Bronchial epithelial cell (primary cell): Measurements from ENCODE around the gene USB1. TPM values are rescaled to one million over a fixed set of nuclear protein-coding genes. Genes with fewer than 3 reads are reported as not detected.

ENCODE experiments used
- DNase-seq: peaks from one replicate; pipeline ENCODE4 v3.0.0-alpha.2; 2010; ENCODE audit warnings: low read depth
- FAIRE-seq: peaks from 2 replicates; lab custom pipeline; 2011; peaks lifted over from hg19 to GRCh38; lab: Jason Lieb, UNC
- H3K27me3 ChIP-seq: 2 replicates; pipeline ENCODE4 v1.5.1; 2011; ENCODE audit warnings: low read length; ENCODE audit not compliant: control insufficient read depth, insufficient read depth
- H3K36me3 ChIP-seq: 2 replicates; pipeline ENCODE4 v1.5.1; 2011; ENCODE audit warnings: low read length; ENCODE audit not compliant: control insufficient read depth, insufficient read depth
- H3K4me3 ChIP-seq: 2 replicates; pipeline ENCODE4 v1.5.1; 2011; ENCODE audit warnings: mild to moderate bottlenecking, low read depth, low read length, control low read depth
- CTCF ChIP-seq: IDR thresholded peaks from 2 replicates; pipeline ENCODE4 v1.5.1; 2011; ENCODE audit warnings: mild to moderate bottlenecking, moderate library complexity, low read length, control low read depth, inconsistent platforms; ENCODE audit not compliant: insufficient read depth, severe bottlenecking
- total RNA-seq: library from RNA; depleted of rRNA; stranded (reverse); fragments of >200 nt; gene quantifications from 2 replicates; pipeline ENCODE4 v1.2.1, GENCODE V29; 2014

The USB1 gene
- total RNA-seq, 1 donor from 2014 or later = 29.5 TPM

GRCh38 chr16:58040945-58041627 lies 39.9 kb downstream of the USB1 start:
- H3K4me3 ChIP-seq = no peak overlapping the region
- no peaks in the 10 kb centered on the region for H3K36me3 ChIP-seq
- H3K27me3 ChIP-seq = no peaks in the 10 kb centered on the region
- FAIRE-seq (no peak), DNase-seq (no peak)
- TF ChIP-seq CTCF = no peak

GRCh38 chr16:58041628-58041955 lies 40.4 kb downstream of the USB1 start:
- Histone ChIP-seq H3K27me3 (no peaks in the 10 kb centered on the region), H3K36me3 (no peaks in the 10 kb centered on the region), H3K4me3 (no peak overlapping the region)
- DNase-seq (no peak), FAIRE-seq (no peak)
- TF ChIP-seq CTCF = no peak

DNA sequence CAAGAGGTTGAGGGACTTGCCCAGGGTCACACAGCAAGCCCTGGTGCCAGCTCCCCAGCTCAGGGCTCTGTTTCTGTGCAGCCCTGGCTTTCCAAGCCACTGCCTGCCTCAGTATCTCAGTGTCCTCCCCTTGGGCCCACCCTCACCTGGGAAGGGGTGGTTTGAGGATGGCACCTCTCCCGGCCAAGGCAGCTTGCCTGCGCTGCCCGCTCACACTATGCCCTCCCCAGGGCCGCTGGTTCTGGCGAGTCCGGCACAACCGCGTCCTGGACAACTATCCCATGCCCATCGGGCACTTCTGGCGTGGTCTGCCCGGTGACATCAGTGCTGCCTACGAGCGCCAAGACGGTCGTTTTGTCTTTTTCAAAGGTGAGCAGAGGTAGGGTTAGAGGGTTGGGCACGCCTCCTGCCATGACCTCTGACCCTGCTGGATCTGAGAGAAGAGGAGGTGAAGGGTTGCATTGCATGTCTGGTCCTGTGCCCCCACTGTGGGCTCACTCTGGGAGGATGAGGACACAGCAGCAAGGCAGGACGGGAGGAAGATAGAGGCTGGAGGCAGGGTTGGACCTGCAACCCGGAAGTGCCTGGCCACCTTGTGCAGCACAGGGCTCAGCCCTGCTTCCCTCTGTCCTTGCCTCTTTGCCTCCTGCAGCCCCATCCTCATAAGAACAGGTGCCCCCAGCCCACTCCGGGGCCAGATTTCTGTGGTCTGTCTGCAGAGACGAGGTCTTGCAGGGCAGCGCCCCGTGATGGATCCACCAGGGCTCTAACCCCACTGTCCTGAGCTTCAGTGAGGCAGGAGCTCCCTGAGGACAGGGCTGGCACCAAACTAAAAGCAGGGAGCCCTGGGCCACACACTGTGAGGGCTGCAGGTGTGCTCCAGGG lies 41.0 kb downstream of the USB1 start:
- DNase-seq (no peak), FAIRE-seq (no peak)
- H3K27me3 ChIP-seq = no peaks in the 10 kb centered on the region
- no peak overlapping the region for H3K4me3 ChIP-seq
- H3K36me3 ChIP-seq = no peaks in the 10 kb centered on the region
- TF ChIP-seq CTCF = no peak

DNA sequence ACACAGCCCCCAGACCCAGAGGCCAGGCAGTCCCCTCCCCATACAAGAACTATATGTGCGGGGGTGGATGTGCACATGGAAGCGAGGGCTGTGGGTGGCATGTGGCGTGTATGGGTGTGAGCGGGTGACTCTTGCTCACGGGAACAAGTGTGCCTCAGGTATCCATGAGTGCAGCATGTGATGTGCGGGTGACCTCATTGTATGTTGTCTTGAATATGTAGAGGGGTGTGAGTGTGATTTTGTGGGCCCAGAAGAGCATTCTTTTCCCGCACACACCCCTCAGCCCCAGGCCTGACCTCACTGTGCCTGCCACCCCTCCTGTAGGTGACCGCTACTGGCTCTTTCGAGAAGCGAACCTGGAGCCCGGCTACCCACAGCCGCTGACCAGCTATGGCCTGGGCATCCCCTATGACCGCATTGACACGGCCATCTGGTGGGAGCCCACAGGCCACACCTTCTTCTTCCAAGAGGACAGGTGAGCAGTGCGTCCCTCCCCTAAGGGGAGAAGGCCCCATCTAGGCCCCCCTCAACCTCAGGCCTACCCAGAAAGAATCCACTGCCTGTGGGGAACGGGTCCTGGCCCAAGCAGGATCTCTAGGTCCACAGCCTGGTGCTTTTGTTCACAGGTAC lies 41.8 kb downstream of the USB1 start:
- TF ChIP-seq CTCF = no peak
- no peak for FAIRE-seq
- H3K27me3 ChIP-seq = no peaks in the 10 kb centered on the region
- H3K36me3 ChIP-seq = no peaks in the 10 kb centered on the region
- no peak for DNase-seq
- no peak overlapping the region for H3K4me3 ChIP-seq

DNA sequence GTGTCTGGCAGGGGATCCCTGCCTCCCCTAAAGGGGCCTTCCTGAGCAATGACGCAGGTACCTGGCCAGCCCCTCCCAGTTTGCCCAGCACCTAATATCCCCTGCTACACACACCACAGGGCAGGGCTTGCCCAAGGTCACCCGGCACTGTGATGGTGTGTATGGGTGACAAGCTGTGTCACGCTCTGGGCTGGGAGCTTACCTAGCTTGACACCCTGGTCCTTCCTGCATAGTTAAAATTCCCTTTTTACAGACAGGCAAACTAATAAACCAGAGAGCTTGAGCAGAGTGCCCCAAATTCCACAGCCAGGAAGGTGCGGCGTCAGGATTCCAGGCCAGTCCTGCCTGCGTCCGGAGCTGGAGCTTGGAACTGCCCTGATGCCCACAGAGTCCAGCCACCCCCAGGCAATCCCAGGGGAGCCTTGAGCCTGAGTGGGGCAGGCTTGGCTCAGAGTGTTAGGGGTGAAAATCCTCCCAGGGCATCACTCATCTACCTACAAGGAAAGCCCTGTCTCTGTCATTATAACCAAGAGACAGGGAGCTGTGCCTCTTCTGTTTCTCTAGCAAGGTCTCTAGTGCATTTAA lies 42.5 kb downstream of the USB1 start:
- FAIRE-seq = no peak

More for the DNA sequence above, 42.5 kb downstream of the USB1 start:
- no peaks in the 10 kb centered on the region for H3K27me3 ChIP-seq
- H3K4me3 ChIP-seq = no peak overlapping the region
- DNase-seq = no peak
- H3K36me3 ChIP-seq = no peaks in the 10 kb centered on the region
- TF ChIP-seq CTCF = no peak
